Stomach smooth muscle (tissue), 2 donors: ENCODE data around the gene ENOX1.
A peak's percentile ranks its signal among the peaks of the same experiment; 100 is the strongest.

Experiments used
- H3K27ac ChIP-seq: one replicate; pipeline ENCODE4 v1.7.0; 2013; ENCODE audit warnings: mild to moderate bottlenecking, low read length, inconsistent platforms
- H3K27me3 ChIP-seq, 2 donors: one replicate each; pipeline ENCODE4 v1.7.0; 2013; ENCODE audit warnings: low read length in 2 of 2; ENCODE audit not compliant: insufficient read depth in 2 of 2, control insufficient read depth in 1 of 2
- H3K36me3 ChIP-seq, 2 donors: one replicate each; pipeline ENCODE4 v1.7.0; 2013; ENCODE audit warnings: low read length in 2 of 2; ENCODE audit not compliant: control insufficient read depth in 2 of 2, insufficient read depth in 2 of 2
- H3K4me1 ChIP-seq: one replicate; pipeline ENCODE4 v1.7.0; 2013; ENCODE audit warnings: low read length; ENCODE audit not compliant: control insufficient read depth, insufficient read depth
- H3K4me3 ChIP-seq, 2 donors: one replicate each; pipeline ENCODE4 v1.7.0; 2013; ENCODE audit warnings: low read length in 2 of 2
- H3K9ac ChIP-seq, 2 donors: one replicate each; pipeline ENCODE4 v1.7.0; 2013; ENCODE audit warnings: low read length in 2 of 2, mild to moderate bottlenecking in 1 of 2
- H3K9me3 ChIP-seq, 2 donors: one replicate each; pipeline ENCODE4 v1.7.0; 2013; ENCODE audit warnings: low read length in 2 of 2; ENCODE audit not compliant: control insufficient read depth in 2 of 2
- donor health status: healthy.
- donor health status: Pancreatic carcinoma.

ENOX1 gene

GRCh38 chr13:43293561-43293960 lies 493.2 kb downstream of the ENOX1 start:
- Histone ChIP-seq H3K27me3 (no peaks in the 10 kb centered on the region), H3K9ac (no peak overlapping the region), H3K4me1 (no peaks in the 10 kb centered on the region), H3K36me3 (no peaks in the 10 kb centered on the region), H3K9me3 (no peaks in the 10 kb centered on the region), H3K27ac (no peak overlapping the region), H3K4me3 (no peak overlapping the region)

- H3K9ac ChIP-seq = no peak overlapping the region
- H3K36me3 ChIP-seq = no peaks in the 10 kb centered on the region
- no peak overlapping the region for H3K4me3 ChIP-seq
- no peaks in the 10 kb centered on the region for H3K27me3 ChIP-seq
- H3K27ac ChIP-seq = no peak overlapping the region
- H3K4me1 ChIP-seq = no peaks in the 10 kb centered on the region
- no peaks in the 10 kb centered on the region for H3K9me3 ChIP-seq
Measured at GRCh38 chr13:43293008-43293407, 493.8 kb downstream of the ENOX1 start.

GRCh38 chr13:43291287-43292060 lies 495.3 kb downstream of the ENOX1 start:
- Histone ChIP-seq H3K27ac (no peak overlapping the region), H3K36me3 (no peaks in the 10 kb centered on the region), H3K9me3 (no peaks in the 10 kb centered on the region), H3K9ac (no peak overlapping the region), H3K27me3 (no peaks in the 10 kb centered on the region), H3K4me1 (no peaks in the 10 kb centered on the region), H3K4me3 (no peak overlapping the region)

- no peak overlapping the region for H3K4me3 ChIP-seq
- no peak overlapping the region for H3K9ac ChIP-seq
- no peaks in the 10 kb centered on the region for H3K27me3 ChIP-seq
- no peaks in the 10 kb centered on the region for H3K4me1 ChIP-seq
- no peaks in the 10 kb centered on the region for H3K9me3 ChIP-seq
- H3K36me3 ChIP-seq = no peaks in the 10 kb centered on the region
- H3K27ac ChIP-seq = peak overlapping the region; percentile 2
Measured at GRCh38 chr13:43289470-43290255, 497.1 kb downstream of the ENOX1 start.

- Histone ChIP-seq H3K27ac (no peak overlapping the region), H3K36me3 (no peaks in the 10 kb centered on the region), H3K27me3 (no peaks in the 10 kb centered on the region), H3K4me3 (no peak overlapping the region), H3K9me3 (no peaks in the 10 kb centered on the region), H3K9ac (no peak overlapping the region), H3K4me1 (peaks cover 3% of the 10 kb centered on the region)
Measured at GRCh38 chr13:43286751-43287150, 500.0 kb downstream of the ENOX1 start.

GRCh38 chr13:43285933-43286597 lies 500.7 kb downstream of the ENOX1 start:
- Histone ChIP-seq H3K4me3 (no peak overlapping the region), H3K36me3 (no peaks in the 10 kb centered on the region), H3K27me3 (no peaks in the 10 kb centered on the region), H3K4me1 (peaks cover 3% of the 10 kb centered on the region), H3K9ac (no peak overlapping the region), H3K27ac (no peak overlapping the region), H3K9me3 (no peaks in the 10 kb centered on the region)

GRCh38 chr13:43284162-43284561 lies 502.6 kb downstream of the ENOX1 start:
- H3K4me3 ChIP-seq = no peak overlapping the region
- no peaks in the 10 kb centered on the region for H3K27me3 ChIP-seq
- no peak overlapping the region for H3K9ac ChIP-seq
- peaks cover 3% of the 10 kb centered on the region for H3K4me1 ChIP-seq
- H3K27ac ChIP-seq = no peak overlapping the region
- H3K9me3 ChIP-seq = no peaks in the 10 kb centered on the region
- no peaks in the 10 kb centered on the region for H3K36me3 ChIP-seq

GRCh38 chr13:43279696-43280095 lies 507.1 kb downstream of the ENOX1 start:
- Histone ChIP-seq H3K9ac (no peak overlapping the region), H3K27ac (no peak overlapping the region), H3K9me3 (no peaks in the 10 kb centered on the region), H3K36me3 (no peaks in the 10 kb centered on the region), H3K4me1 (peaks cover 4% of the 10 kb centered on the region), H3K27me3 (no peaks in the 10 kb centered on the region), H3K4me3 (no peak overlapping the region)

GRCh38 chr13:43278127-43278526 lies 508.6 kb downstream of the ENOX1 start:
- Histone ChIP-seq H3K4me3 (no peak overlapping the region), H3K27me3 (no peaks in the 10 kb centered on the region), H3K27ac (no peak overlapping the region), H3K9ac (no peak overlapping the region), H3K36me3 (no peaks in the 10 kb centered on the region), H3K4me1 (peaks cover 3% of the 10 kb centered on the region), H3K9me3 (no peaks in the 10 kb centered on the region)

GRCh38 chr13:43277142-43277541 lies 509.6 kb downstream of the ENOX1 start:
- no peaks in the 10 kb centered on the region for H3K36me3 ChIP-seq
- H3K4me1 ChIP-seq = peaks cover 3% of the 10 kb centered on the region
- no peaks in the 10 kb centered on the region for H3K9me3 ChIP-seq
- H3K4me3 ChIP-seq = no peak overlapping the region
- H3K27ac ChIP-seq = no peak overlapping the region
- no peaks in the 10 kb centered on the region for H3K27me3 ChIP-seq
- H3K9ac ChIP-seq = no peak overlapping the region
